ENCODE results near the gene ARL2. TPM values are rescaled to one million over a fixed set of nuclear protein-coding genes. Genes with fewer than 3 reads are reported as not detected.

Gene ARL2
- total RNA-seq, 1 experiment from 2014 or later: 203 TPM

DNA sequence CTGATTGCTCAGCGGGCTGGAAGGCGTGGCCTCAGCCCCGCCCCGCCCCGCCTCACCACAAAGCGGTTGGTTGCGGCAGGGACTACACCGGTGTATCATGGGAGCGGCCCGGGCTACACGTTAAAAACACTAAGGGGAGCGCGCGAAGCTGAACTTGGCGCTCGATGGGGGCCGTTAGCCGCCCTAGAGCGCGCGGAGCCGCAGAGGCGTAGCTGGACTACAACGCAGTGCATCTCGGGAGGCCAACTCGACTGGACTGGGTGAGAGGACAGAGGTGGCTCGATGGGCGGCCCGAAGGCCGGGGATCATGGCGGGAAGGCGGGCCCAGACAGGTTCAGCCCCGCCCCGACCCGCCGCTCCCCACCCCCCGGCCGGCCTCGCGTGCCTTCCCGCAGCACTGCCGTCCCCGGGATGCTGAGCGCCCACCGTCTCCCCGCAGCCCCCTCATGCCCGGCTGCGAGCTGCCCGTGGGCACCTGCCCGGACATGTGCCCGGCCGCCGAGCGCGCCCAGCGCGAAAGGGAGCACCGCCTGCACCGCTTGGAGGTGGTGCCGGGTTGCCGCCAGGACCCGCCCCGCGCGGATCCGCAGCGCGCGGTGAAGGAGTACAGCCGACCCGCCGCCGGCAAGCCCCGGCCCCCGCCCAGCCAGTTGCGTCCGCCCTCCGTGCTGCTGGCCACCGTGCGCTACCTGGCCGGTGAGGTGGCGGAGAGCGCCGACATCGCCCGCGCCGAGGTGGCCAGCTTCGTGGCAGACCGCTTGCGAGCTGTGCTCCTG lies 27.1 kb downstream of the ARL2 start, which contains the start of gene SAC3D1:
SAC3D1 (plus strand) TSS at position 364 of the 776 bp plus-strand sequence; CDS start at position 447, 83 bp downstream.
- peaks cover 2% of the 10 kb centered on the region; the same call in 1 of the 2 replicates for H3K79me2 ChIP-seq (ENCODE audit: insufficient read depth, low read length)
- no peaks in the 10 kb centered on the region for H3K9me3 ChIP-seq (ENCODE audit: control insufficient read depth, low read depth, low read length)
- H3K79me1 ChIP-seq (ENCODE audit: insufficient read depth, low read depth, low read length, poor library complexity, severe bottlenecking): no peaks in the 10 kb centered on the region
- H3K4me1 ChIP-seq (ENCODE audit: insufficient read depth, low read length): no peaks in the 10 kb centered on the region
- peak within 1 kb of the TSS; percentile 91 for H3K14ac ChIP-seq (ENCODE audit: insufficient read depth, low read length)
- no peak within 1 kb of the TSS for H2BK12ac ChIP-seq (ENCODE audit: insufficient read length, low read depth, low read length)
- no peak within 1 kb of the TSS for H2AFZ ChIP-seq (ENCODE audit: low read length)
- H2BK5ac ChIP-seq (ENCODE audit: insufficient read length, low read length): no peak within 1 kb of the TSS
- DNase-seq: peak; percentile 94
- Mint-ChIP-seq H3K36me3 (ENCODE audit: insufficient read depth in 1 of 3, low read depth in 3 of 3) (peaks cover 5 to 34% (median 25%) of the 10 kb centered on the region in 3 experiments; a peak in 6 of 7 replicates), H3K9me3 (no peaks in the 10 kb centered on the region), H3K4me1 (peaks cover 4 to 10% of the 10 kb centered on the region in 2 experiments; a peak in 3 of 4 replicates), H3K4me3 (peak within 1 kb of the TSS; percentile 91 to 96), H3K27ac (peak within 1 kb of the TSS; percentile 97 to 98 (median 97)), H3K27me3 (ENCODE audit: low read depth) (no peaks in the 10 kb centered on the region)
- H4K20me1 ChIP-seq (ENCODE audit: control insufficient read depth, insufficient read depth, insufficient read length): no peaks in the 10 kb centered on the region
- H4K8ac ChIP-seq (replicated peaks; ENCODE audit: insufficient read length, low read depth, low read length): no peak within 1 kb of the TSS
- peak within 1 kb of the TSS; percentile 84 for H3K9ac ChIP-seq (ENCODE audit: extremely low read depth, insufficient read length, low read length)
- no peak within 1 kb of the TSS for H3K4ac ChIP-seq (ENCODE audit: low read depth, low read length)
- peak within 1 kb of the TSS; percentile 59 for H3K27ac ChIP-seq (ENCODE audit: insufficient read length, low read depth, low read length)
- no CpG with 5 or more reads among the region's 91 CpGs for WGBS (ENCODE audit: extremely low coverage, insufficient read length, low lambda C conversion rate)
- H3K56ac ChIP-seq (ENCODE audit: insufficient read length, low read depth, low read length): no peak within 1 kb of the TSS
- H2BK20ac ChIP-seq (ENCODE audit: low read depth, low read length, poor library complexity, severe bottlenecking): no peak within 1 kb of the TSS
- H3T11ph ChIP-seq (ENCODE audit: low read length): no peak within 1 kb of the TSS
- no peak within 1 kb of the TSS for H4K91ac ChIP-seq (ENCODE audit: insufficient read length, low read depth, low read length)
- no peaks in the 10 kb centered on the region for H3K27me3 ChIP-seq (ENCODE audit: insufficient read depth, low read length)
- H3K18ac ChIP-seq (ENCODE audit: insufficient read length, low read depth, low read length): peak within 1 kb of the TSS; percentile 67
- H3K4me2 ChIP-seq (ENCODE audit: insufficient read depth, insufficient read length, low read length): peak within 1 kb of the TSS; percentile 67
- no peak within 1 kb of the TSS for H3K23ac ChIP-seq (ENCODE audit: insufficient read length, low read depth, low read length)
- no peak within 1 kb of the TSS for H2BK120ac ChIP-seq (ENCODE audit: low read depth, low read length, poor library complexity, severe bottlenecking)
- no peak within 1 kb of the TSS for H2BK15ac ChIP-seq (ENCODE audit: low read depth, low read length)
- no peak within 1 kb of the TSS for H2AK5ac ChIP-seq (ENCODE audit: insufficient read length, low read length)
- TF ChIP-seq CTCF (conservative IDR thresholded peaks at IDR 0.05): no peak
- H4K5ac ChIP-seq (ENCODE audit: insufficient read length, low read depth, low read length): no peak within 1 kb of the TSS
- peaks cover 4% of the 10 kb centered on the region for H3K23me2 ChIP-seq (ENCODE audit: insufficient read length, low read depth, low read length, poor library complexity, severe bottlenecking)
